ENCODE measurements around the gene SMYD3. TPM values are rescaled to one million over a fixed set of nuclear protein-coding genes. Genes with fewer than 3 reads are reported as not detected.

The SMYD3 gene
- total RNA-seq, 1 donor = 171 TPM

DNA sequence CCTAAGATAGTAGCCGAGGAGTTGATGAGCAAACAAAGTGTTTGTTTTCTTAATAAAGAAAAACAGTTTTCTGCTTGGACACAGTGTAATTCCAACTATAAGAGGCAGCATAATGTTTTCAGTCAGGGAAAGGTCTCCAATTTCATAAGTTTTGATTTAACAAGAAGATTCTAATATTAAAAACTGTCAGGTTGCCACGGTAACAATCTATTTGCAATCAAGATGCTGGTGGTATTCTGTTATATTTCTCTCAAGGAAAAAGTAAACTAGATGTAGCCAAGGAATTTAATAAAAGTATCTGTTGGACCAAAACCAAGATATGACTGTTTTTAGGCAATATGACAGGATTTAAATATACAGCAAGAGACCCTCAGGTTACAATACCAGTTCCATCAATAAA is 211.7 kb downstream of the SMYD3 start:
- Histone ChIP-seq H3K4me3 (ENCODE audit: insufficient read depth, low read length) (no peak overlapping the region), H2AFZ (ENCODE audit: low read length) (no peak overlapping the region), H3K79me2 (ENCODE audit: insufficient read depth, low read length) (no peaks in the 10 kb centered on the region), H3K4me2 (ENCODE audit: insufficient read depth, low read length) (no peak overlapping the region), H4K20me1 (ENCODE audit: insufficient read depth, low read length) (no peaks in the 10 kb centered on the region), H3K36me3 (ENCODE audit: insufficient read depth, low read length) (no peaks in the 10 kb centered on the region), H3K27me3 (ENCODE audit: insufficient read depth, low read length) (no peaks in the 10 kb centered on the region), H3K27ac (ENCODE audit: low read depth, low read length) (no peak overlapping the region), H3K9me3 (ENCODE audit: low read depth, low read length) (no peaks in the 10 kb centered on the region), H3K4me1 (ENCODE audit: insufficient read depth, low read length) (peaks cover 11% of the 10 kb centered on the region)
- DNase-seq (ENCODE audit: insufficient read length, low spot score, missing footprints) = no peak
- TF ChIP-seq, protein P1, sequence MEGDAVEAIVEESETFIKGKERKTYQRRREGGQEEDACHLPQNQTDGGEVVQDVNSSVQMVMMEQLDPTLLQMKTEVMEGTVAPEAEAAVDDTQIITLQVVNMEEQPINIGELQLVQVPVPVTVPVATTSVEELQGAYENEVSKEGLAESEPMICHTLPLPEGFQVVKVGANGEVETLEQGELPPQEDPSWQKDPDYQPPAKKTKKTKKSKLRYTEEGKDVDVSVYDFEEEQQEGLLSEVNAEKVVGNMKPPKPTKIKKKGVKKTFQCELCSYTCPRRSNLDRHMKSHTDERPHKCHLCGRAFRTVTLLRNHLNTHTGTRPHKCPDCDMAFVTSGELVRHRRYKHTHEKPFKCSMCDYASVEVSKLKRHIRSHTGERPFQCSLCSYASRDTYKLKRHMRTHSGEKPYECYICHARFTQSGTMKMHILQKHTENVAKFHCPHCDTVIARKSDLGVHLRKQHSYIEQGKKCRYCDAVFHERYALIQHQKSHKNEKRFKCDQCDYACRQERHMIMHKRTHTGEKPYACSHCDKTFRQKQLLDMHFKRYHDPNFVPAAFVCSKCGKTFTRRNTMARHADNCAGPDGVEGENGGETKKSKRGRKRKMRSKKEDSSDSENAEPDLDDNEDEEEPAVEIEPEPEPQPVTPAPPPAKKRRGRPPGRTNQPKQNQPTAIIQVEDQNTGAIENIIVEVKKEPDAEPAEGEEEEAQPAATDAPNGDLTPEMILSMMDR (IDR thresholded peaks at IDR 0.05; ENCODE audit: extremely low read depth, low read depth, low read length) = no peak

DNA sequence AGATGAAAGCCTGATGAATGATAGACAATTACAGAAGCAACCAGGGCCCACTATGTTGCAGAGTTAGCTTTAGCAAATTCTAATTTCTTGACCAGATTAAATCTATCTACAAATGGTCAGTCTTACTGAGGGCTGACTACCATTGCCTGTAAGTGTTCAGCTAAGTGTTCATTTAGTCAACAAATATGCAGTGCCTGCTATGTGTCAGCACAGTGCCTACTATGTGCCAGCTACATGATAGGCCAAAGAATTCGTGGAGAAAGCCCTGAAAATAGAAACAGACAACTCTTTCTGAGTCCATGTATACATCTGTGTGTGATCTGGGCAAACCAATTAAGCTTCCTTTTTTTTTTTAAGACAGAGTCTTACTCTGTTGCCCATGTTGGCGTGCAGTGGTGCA is 212.8 kb downstream of the SMYD3 start:
- Histone ChIP-seq H3K79me2 (ENCODE audit: insufficient read depth, low read length) (no peaks in the 10 kb centered on the region), H4K20me1 (ENCODE audit: insufficient read depth, low read length) (no peaks in the 10 kb centered on the region)
- TF ChIP-seq, protein P1 (IDR thresholded peaks at IDR 0.05; ENCODE audit: extremely low read depth, low read depth, low read length) = no peak

DNA sequence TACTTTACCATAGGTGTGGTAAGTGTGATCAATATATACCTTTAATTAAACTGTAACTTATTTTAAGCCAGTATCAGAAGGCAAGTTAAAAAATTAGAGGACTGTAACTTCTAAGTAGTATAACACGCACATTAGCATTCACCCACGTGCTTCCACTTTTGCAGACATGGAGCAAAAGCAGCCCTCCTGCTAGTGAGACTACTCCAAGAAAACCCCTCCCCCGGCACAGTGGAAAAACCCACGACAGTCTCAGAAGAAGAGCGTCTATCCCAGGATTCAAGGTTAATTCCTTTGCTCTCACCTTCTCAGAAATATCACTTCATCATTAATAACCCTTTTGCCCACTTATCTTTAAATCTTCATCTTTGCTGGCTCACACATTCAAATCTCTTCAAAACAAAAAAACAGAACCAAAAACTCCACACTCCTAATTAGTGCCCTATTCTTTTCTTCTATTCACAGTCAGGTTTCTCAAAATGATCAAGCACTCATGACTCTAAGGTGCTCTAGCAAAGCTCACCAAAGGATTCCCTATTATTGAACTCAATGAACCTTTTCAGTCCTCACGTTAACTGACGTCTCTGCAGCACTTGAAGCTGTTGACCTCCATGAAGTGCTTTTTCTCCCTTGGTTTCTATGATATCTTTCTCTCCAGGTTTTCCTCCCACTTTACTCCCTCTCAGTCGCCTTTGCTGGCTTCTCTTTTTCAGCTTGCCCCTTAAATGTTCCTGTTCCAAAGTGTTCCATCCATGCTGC is 213.5 kb downstream of the SMYD3 start:
- no peaks in the 10 kb centered on the region for H3K79me2 ChIP-seq (ENCODE audit: insufficient read depth, low read length)
- DNase-seq (ENCODE audit: insufficient read length, low spot score, missing footprints) = no peak
- no peak overlapping the region for H3K27ac ChIP-seq (ENCODE audit: low read depth, low read length)
- no peak overlapping the region for H3K4me3 ChIP-seq (ENCODE audit: insufficient read depth, low read length)
- no peak overlapping the region for H2AFZ ChIP-seq (ENCODE audit: low read length)
- H3K4me2 ChIP-seq (ENCODE audit: insufficient read depth, low read length) = no peak overlapping the region
- no peaks in the 10 kb centered on the region for H4K20me1 ChIP-seq (ENCODE audit: insufficient read depth, low read length)
- no peaks in the 10 kb centered on the region for H3K36me3 ChIP-seq (ENCODE audit: insufficient read depth, low read length)
- no peaks in the 10 kb centered on the region for H3K9me3 ChIP-seq (ENCODE audit: low read depth, low read length)
- peaks cover 11% of the 10 kb centered on the region for H3K4me1 ChIP-seq (ENCODE audit: insufficient read depth, low read length)
- TF ChIP-seq, protein P1 (IDR thresholded peaks at IDR 0.05; ENCODE audit: extremely low read depth, low read depth, low read length) = no peak
- H3K27me3 ChIP-seq (ENCODE audit: insufficient read depth, low read length) = no peaks in the 10 kb centered on the region

More for the DNA sequence above, 212.8 kb downstream of the SMYD3 start:
- H3K4me2 ChIP-seq (ENCODE audit: insufficient read depth, low read length) = no peak overlapping the region
- H2AFZ ChIP-seq (ENCODE audit: low read length) = no peak overlapping the region
- no peaks in the 10 kb centered on the region for H3K36me3 ChIP-seq (ENCODE audit: insufficient read depth, low read length)
- no peaks in the 10 kb centered on the region for H3K9me3 ChIP-seq (ENCODE audit: low read depth, low read length)
- no peak overlapping the region for H3K27ac ChIP-seq (ENCODE audit: low read depth, low read length)
- peaks cover 11% of the 10 kb centered on the region for H3K4me1 ChIP-seq (ENCODE audit: insufficient read depth, low read length)
- no peaks in the 10 kb centered on the region for H3K27me3 ChIP-seq (ENCODE audit: insufficient read depth, low read length)
- no peak overlapping the region for H3K4me3 ChIP-seq (ENCODE audit: insufficient read depth, low read length)
- no peak for DNase-seq (ENCODE audit: insufficient read length, low spot score, missing footprints)

DNA sequence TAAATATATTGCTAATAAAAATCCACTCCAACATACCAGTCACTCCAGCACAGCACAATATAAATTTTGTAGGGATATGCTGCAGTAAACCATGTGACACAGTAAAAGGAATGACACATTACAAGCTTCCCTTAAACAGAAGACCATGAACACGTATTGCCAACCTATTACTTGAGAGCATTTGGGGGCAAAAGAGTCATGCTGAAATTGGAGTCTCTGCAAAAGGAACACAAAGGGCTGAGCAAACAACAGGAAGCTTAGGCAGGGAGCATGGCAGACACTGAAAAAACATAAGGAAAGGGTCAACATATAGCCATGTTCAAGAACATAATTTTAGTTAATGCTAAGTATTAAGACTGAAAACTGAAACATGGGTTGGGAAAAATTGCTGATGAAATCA is 214.5 kb downstream of the SMYD3 start:
- no peak overlapping the region for H3K4me2 ChIP-seq (ENCODE audit: insufficient read depth, low read length)
- no peak overlapping the region for H3K4me3 ChIP-seq (ENCODE audit: insufficient read depth, low read length)
- H3K27me3 ChIP-seq (ENCODE audit: insufficient read depth, low read length) = no peaks in the 10 kb centered on the region
- no peak overlapping the region for H3K27ac ChIP-seq (ENCODE audit: low read depth, low read length)
- no peaks in the 10 kb centered on the region for H3K9me3 ChIP-seq (ENCODE audit: low read depth, low read length)
- no peaks in the 10 kb centered on the region for H3K36me3 ChIP-seq (ENCODE audit: insufficient read depth, low read length)
- H4K20me1 ChIP-seq (ENCODE audit: insufficient read depth, low read length) = no peaks in the 10 kb centered on the region
- no peaks in the 10 kb centered on the region for H3K79me2 ChIP-seq (ENCODE audit: insufficient read depth, low read length)
- H2AFZ ChIP-seq (ENCODE audit: low read length) = no peak overlapping the region
- peaks cover 10% of the 10 kb centered on the region for H3K4me1 ChIP-seq (ENCODE audit: insufficient read depth, low read length)
- DNase-seq (ENCODE audit: insufficient read length, low spot score, missing footprints) = no peak
- TF ChIP-seq, protein P1 (IDR thresholded peaks at IDR 0.05; ENCODE audit: extremely low read depth, low read depth, low read length) = no peak
